Germinal center (tissue), 1 donor: Measurements from ENCODE around the gene WIPF1.

Experiments
- DNase-seq: peaks from one replicate; pipeline ENCODE4 v3.0.0; 2012; ENCODE audit warnings: mixed read lengths, low spot score

Gene WIPF1

DNA sequence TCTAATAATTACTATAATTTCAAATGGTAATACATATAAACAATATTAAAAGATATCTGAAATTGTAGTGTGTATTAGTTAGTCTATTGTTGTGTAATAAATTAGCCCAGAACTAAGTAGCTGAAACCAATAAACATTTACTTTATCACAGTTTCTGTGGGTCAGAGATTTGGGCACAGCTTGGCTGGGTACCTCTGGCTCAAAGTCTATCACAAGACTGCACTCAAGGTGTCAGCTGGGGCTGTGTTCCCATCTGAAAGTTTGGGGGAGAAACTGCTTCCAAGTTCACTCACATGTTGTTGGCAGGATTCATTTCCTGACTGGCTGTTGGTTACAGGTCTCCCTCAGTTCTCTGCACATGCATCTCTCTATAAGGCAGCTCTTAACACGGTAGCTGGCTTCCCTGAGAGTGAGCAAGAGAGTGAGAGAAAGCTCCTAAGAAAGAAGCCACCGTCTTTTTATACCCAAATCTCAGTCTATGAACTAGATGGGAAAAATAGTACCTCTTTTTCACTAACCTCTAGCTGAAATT is 25.6 kb upstream of the WIPF1 start:
- no peak for DNase-seq

DNA sequence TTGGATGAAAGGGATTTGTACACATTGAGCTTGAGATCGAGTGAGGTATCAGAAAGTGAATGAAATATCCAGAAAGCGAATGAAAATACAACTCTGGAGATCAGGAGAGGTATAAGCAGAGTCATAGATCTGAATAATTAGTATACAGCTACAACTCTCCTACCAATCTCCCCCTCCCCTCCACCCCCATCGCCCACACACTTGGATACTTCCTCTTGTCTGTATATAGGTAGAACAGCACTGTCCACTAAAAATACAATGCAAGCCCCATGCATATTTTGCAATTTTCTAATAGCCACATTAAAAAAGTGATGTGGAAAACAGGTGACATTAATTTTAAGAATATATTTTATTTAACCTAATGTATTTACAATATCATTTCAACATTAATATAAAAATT is 23.7 kb upstream of the WIPF1 start:
- no peak for DNase-seq

DNA sequence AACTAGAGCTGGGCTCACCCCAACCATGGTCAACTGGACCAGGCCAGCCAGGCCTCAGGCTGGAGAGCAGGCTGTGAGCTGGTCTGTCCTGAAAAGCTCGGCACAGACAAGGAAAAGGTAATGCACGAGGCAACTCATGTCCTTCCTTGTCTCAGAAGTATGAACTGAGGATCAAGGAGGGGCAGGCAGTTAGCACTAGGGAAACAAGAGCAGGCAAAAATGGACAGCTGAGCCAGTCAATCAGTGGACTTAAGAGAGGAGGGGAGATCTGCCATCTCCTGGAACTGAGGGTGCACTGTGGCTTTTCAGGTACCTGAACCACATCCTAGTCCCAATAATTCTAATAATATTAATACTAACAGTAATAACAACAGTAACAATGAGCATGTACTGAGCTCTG is 20.6 kb upstream of the WIPF1 start:
- DNase-seq, result no peak

DNA sequence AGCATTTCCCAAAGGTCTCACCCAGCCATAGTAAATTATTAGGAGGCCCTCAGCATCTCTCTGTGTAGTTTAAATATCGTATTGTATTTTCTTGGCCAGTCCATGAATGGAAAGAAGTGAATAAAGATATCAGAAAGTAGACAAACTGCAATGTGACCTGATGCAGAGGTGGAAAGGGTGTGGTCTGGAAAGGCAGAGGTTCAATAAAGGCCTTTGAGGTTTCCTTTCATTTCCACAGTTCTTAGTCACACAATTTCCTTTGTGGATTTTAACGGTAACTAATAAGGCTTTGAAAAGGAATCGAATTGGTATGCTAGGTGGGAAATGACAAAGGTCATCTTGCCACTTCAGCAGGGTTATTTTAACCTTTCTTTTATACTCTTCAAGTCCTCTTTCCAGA is 20.1 kb upstream of the WIPF1 start:
- DNase-seq, result no peak

DNA sequence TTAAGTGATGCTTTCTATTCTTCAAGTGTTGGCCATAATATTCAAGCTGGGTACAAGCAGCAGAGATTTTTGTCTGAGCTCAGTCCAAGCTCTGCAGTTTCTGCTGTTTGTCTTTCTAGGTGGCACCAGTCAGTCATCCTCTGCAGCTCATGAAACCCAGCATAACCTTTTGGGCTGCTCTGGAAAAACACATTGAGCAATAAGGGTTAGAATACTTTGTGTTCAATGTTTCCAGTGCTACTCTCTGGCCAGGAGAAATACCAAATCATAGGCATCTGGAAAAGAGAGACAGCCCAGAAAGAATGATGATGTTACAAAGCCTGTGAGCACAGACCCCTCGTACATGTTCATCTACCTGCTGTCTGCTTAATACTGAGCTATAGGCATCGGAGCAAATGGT is 19.5 kb upstream of the WIPF1 start:
- no peak for DNase-seq

DNA sequence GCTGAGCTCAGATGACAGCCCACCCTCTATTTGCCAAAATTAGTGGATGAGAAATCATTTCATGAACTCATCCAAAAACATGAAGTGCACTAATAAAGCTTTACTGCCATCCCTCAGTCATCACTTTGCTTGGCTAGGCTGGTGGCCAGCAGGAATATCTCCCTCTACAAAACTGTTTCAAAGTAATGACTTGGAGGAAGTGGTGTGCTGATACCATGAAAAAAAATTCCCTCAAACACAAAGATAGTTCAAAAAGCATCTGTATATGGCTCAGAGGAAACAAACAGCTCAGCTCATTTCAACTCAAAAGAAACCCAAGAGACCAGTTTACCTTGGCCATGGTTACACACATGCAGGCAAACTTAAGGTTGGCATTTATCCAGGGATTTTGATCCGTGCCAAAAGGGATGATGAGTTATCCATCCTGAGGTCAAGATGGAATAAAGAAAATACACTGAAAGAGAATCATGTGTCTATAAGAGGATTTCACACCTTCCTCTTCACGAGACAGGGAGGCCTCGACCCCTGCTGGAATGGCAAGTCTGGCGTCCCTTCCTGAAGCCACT is 18.4 kb upstream of the WIPF1 start:
- DNase-seq, result no peak

DNA sequence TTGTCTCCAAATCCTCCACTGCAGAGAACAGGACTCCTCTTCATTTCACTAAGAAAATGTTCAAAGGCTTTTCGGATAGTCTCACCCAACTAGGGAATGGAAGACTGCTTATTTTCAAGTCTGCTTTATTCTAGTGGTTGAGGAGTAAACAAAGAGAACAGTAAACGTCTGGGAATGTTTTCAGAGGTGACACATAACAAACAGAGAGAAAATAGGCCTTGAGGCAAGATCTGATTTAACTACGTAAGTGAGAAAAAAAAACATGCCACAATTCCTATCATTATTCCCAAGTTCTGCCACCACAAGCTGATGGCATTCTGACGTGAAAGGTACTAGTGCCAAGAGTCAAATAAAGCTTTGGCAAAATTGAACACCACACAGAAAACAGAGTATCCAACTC is 16.7 kb upstream of the WIPF1 start:
- DNase-seq, result no peak

DNA sequence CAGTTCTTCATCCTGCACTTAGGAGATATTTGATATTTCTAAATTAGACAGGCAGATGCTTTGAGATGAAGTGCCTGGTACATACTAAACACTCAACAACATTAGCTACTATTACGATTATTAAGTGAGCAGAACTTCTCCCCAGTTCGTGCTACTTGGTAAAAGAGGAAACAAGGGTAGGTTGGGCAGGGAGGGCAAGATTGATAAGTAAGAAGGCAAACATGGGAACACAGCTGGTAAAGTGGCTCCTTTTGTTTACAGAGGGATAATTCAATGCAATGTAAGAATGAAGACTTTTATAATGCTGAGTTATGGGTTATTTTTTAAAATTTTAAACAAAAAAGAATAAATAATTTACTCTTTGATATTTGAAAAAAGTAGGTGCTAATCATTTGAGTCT is 15.9 kb upstream of the WIPF1 start:
- no peak for DNase-seq

DNA sequence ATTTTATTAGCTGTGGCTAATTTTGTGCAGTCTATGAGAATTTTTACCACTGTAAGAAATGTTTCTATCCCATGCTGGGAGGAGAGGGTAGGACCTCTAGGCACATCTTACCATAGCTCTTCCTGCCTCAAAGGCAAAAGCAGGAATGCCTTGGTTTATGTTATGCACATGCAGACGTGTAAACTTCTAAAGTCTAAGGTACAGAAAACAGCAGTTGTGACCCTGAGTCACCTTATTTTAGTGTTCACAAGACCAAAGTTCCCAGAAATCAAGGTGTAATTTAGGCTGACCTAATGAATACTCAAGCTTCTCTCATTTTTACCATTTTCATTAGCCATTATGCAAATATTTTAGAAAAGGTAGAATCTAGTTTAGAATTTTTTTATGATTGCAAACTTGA is 15.4 kb upstream of the WIPF1 start:
- DNase-seq, result no peak

DNA sequence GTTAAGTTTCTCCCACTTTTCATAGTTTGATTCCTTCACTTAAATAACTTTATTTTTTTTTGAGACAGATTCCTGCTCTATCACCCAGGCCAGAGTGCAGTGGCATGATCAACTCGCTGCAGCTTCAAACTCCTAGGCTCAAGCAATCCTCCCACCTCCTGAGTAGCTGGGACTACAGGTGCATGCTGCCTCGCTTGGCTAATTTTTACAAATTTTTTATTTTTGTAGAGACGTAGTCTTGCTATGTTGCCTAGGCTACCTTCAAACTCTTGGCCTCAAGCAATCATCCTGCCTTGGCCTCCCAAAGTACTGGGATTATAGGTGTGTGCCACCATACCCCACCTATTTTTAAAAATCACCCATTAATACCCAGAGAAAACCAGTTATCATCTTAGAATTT is 14.2 kb upstream of the WIPF1 start:
- no peak for DNase-seq

DNA sequence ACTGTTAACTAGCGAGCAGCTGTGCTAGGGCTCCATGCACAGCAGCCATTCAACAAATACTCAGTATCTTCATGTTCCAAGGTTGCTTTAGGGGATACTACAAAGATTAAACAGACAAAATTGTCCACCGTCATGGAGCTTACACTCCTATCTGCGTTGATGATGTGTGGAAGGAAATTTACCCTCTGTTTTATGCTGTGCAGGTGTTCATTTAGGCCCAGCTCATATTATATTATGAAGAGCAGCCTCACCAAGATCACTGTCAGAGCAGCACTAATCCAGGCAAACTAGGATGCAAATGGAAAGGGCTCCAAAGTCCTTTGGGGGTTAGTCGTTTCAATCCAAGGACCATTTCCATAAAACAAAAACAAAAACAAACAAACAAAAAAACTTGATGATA is 13.4 kb upstream of the WIPF1 start:
- no peak for DNase-seq

DNA sequence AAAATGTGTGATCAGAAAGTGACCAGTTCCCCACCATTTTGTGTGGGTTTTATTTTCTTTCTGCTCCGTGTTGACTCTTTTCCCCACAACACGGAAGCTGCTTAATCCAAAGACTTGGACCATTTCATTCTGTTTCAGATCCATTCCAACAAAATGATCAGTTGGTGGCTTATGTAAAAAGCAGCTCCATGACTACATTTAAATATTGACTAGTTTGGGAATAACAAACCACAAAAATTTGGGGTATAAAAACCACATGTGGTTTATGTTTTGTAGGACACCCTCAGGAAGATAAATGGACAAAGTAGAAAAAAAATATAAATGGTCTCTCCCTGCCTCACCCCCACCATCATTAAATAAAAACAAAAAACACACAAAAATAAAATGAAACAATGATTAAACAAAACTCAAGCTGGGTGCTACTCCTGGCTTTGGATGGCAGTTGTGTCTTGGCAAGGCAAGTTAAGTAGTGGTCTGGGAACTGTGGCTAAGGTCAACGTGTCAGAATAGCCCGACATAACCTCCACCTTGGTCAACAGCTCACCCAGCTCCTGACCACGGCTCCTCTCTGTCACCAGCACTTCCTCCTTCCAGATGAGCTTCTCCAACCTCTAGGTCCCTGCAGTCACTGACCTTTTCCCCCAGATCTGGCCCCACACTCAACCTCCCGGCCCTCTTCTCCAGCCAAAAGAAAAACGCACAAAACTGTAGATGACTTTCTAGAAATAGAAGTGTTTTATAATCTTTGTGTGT is 12.8 kb upstream of the WIPF1 start:
- no peak for DNase-seq

DNA sequence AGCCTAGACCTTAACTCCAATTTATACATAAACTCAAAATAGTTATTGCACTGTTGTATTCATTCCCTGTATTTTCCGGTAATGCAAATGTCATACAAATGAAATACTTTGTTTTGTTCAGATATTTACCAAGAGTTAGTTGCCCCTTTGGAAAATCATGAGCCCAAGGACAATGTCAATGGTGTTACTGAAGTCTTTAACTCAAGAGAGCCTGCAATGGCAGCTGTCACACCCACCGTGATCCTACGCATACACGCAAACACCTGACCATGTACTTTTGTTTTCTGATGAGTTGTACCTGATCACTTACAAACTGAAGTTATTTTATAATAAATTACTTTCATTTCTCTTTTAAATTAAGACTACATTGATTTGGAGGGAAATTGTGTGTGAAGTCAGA is 11.7 kb upstream of the WIPF1 start:
- DNase-seq, result no peak

DNA sequence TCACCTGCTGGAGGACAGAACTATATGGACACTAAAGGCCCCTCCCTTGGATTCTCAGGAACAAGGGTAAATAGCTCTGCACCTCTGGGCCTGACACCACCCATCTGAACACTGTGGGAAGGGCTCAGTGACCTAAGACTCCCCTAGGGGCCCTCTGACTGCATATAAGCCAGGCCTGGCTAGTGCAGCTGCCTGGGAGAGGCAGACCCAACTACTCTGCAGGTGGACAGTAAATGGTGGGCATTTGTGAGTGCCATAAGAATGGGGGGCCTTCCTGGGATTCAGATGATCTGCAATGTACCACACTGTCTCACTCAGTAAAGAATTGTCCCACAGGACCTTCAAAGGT is 11.2 kb upstream of the WIPF1 start:
- no peak for DNase-seq

DNA sequence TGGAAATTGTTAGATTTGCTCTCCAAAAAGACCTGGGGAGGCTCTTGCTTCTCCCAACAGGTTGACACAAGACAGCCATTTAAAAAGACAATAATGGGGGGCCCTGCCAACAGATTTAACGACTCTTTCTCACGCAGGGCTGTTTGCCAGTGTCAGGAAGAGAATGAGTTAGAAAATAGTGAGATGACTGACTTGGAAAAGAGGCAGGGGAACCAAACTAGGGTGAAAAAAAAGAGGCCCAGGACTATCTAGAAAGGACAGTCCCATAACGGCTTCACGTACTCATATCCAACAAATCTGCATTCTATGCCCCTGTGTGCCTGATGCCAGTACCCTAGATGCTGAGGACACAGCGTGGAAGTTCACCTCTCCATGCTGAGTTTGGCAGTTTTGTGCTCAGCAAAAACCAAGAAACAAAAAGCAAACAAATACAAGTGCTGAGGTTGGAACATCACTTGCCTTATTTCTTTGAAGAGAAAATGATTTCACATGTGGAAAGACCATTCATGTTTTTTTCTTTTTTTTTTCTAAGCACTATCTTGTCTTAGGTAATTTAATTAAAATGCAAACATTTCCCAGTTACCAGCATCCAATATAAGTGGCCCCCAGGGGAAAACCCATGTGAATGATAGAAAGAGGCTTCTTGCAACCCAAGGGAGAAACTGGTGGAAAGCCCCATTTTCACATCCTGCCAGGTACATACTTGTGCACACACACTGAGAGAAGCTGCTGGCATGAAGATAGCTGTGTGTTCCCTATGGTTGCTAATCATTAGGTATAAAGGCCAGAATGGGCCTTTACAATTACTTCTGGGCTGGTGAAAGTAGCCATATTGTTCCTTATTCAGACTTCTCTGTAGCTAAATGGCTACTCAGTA is 10.6 kb upstream of the WIPF1 start:
- peak; percentile 38 for DNase-seq

DNA sequence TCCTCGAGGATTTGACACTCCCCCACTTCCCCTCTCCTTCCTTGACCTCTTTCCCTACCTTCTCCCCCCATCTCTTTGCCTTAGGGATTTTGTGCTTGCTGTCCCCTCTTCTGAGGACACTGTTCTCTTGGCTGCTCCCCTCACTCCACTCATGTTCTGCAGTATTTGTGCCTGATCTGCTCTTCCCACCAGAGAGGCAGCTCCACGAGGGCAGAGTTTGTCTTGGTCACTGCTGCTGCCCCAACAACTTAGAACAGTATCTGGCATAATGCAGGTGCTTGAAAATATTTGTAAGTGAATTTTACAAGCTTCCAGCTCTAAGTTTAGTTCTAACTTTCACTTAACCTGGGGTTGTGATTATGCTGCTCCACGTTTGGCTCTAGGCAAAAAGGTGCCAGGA is 10.0 kb upstream of the WIPF1 start:
- no peak for DNase-seq

DNA sequence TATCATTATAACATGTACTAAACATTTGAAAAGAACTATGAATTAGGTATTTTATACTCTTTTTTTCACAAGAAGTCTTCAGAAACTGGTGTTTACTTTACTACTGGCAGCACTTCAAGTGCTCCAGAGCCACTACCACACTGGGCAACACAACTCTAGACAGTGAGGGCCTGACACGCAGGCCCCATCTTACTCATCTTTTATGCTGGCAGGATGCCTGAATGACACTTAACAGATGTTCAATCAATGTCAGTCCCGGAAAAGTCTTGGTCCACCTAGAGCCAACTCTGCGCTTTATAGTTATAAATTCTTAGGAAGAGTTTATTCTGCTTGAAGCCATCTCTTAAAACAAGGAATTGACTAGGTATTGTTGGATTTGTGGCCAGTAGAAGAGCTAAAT is 8.7 kb upstream of the WIPF1 start:
- no peak for DNase-seq

DNA sequence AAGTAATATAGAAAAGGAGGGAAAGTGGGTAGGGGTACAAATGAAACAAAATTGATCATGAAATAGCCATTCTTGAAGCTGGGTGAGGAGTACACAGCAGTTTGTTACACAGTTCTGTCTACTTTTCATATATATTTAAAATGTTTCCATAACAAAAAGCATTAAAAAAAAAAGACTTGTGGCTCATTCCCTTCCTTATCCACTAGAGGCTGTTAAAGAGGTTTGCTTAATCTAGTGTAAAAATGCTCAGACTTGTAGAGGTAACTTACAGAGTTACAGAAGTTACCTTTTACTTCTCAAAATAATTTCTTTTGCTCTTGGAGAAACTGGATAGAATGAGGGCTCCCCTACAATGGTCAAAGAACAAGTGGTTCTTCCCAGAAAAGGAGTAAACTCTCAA is 8.1 kb upstream of the WIPF1 start:
- no peak for DNase-seq

DNA sequence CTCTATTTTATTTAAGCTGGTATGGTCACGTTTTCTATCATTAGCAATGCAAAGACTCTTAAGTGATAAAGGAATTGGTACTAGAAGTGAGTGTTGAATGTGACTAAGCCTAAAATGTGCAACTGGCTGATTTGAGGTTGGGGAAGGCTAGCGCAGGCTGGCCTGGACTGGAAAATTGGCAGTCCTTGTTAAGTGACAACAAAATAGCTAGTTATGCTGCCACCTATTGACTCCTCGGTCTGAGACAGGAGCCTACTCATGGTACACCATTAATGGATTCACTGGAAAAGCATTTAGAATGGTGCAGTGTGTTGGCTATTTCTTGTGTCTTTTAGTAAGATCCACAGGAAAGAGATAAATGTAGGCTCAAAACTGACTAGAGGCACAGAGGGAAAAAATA is 5.7 kb upstream of the WIPF1 start:
- DNase-seq, result peak; percentile 59

DNA sequence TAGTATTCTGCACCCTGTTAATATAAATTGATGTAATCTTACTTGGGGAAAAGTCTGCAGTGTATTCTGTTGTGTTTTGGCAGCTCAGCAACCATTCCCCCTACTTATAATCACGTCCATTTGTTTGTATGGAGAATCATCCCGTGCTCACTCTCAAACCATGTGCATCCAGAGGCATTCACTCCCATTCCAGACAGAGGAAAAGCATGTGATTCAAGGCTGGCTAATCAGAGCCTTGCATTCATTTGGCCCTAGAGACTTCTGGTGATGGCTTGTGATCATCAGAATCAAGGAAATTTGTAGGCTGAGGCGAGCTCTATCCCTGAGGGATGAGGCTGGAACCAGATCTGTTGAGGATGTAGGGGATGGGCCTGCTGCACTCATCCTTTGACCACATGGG is 5.1 kb upstream of the WIPF1 start:
- no peak for DNase-seq

DNA sequence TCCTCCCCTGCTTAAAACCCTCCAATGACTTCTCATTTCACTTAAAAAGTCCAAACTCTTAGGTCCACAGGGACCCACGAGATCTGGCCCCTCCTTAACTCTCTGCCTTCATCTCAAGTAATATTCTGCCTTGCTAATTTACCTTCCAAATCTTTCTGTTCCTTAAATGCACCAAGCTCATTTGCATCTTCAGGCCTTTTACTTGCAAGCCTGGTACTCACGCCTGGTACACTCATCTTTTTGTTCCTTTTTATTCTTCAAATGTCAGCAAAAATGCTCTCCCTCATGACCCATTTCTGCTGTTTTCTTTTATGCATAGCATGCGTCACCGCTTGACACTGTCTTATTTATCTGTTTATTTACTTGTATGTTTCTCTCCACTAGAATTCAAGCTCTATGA is 2.7 kb upstream of the WIPF1 start:
- DNase-seq, result peak; percentile 81

DNA sequence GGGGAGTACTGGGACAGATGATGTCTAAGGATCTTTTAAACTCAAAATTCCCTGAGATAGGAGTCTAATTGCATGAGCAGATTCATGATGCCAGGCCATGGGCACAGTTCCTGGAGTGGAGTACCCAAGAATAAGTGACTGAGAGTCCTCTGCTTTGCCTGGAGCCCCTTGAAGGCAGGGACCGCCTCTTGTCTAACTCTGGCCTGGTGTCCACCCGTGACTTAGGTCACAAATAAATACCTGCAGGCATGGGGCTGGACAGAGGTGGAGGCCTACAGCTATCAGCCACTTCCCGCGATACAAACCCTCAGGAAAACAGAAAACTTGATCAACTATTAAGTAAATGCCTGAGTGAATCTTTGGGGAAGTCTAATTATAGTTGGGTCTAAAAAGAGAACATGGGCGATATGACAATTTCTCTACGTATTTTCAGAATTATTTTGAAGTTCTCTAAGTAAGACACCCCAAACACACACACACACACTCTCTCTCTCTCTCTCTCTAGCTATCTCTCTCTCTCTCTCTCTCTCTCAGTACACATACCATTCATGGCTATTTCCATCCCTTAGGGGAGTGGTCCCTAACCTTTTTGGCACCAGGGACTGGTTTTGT is 1.8 kb upstream of the WIPF1 start:
- DNase-seq, result peak; percentile 30

DNA sequence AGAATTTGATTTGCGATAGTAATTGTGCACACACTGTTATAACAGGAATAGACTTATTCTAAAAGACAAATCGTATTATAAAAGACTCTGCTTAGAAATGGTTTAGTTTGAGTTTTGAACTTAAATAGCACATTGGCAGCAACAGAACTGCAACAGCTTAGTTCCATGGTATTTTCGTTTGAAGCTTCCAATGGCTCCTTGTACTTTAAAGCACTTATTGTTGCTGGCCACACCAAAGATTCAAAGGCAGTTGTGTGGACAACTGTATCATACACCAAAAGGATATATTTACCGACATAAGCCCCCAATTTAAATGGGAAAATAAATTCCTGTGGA is 627 bp downstream of the WIPF1 start:
- no peak for DNase-seq
